DLD1 (cell line): Measurements from ENCODE around the gene FBXL15.

Experiments
- in situ Hi-C: cut with HindIII; loops from 2 replicates; pipeline ENCODE4 v1.10.0; 2017; ENCODE audit warnings: low sequenced_read_pairs

Gene FBXL15

GRCh38 chr10:102420714-102421506, at the start of gene FBXL15:
TSS of gene FBXL15 (plus strand) at chr10:102420836. CDS start at chr10:102421130, 294 bp downstream.
- in situ Hi-C loops, result no loop called here

GRCh38 chr10:102371295-102371694, 49.3 kb upstream of the FBXL15 start:
- in situ Hi-C loops, result loop anchor here (25.0 kb wide), 1 partner anchor 116 kb away; no protein-coding TSS in a partner anchor

GRCh38 chr10:102375250-102375649, 45.4 kb upstream of the FBXL15 start:
- in situ Hi-C loops, result no loop called here

GRCh38 chr10:102375867-102376266, 44.8 kb upstream of the FBXL15 start:
- in situ Hi-C loops, result no loop called here

- in situ Hi-C loops, result no loop called here
Measured at GRCh38 chr10:102376901-102377300, 43.7 kb upstream of the FBXL15 start.

- in situ Hi-C loops, result no loop called here
Measured at GRCh38 chr10:102379383-102379782, 41.3 kb upstream of the FBXL15 start.

- in situ Hi-C loops, result no loop called here
Measured at GRCh38 chr10:102381983-102382382, 38.7 kb upstream of the FBXL15 start.

- in situ Hi-C loops, result no loop called here
Measured at GRCh38 chr10:102382871-102383270, 37.8 kb upstream of the FBXL15 start.

- in situ Hi-C loops, result no loop called here
Measured at GRCh38 chr10:102384053-102384452, 36.6 kb upstream of the FBXL15 start.

- in situ Hi-C loops, result no loop called here
Measured at GRCh38 chr10:102384606-102385429, 35.8 kb upstream of the FBXL15 start.

- in situ Hi-C loops, result no loop called here
Measured at GRCh38 chr10:102389894-102390293, 30.7 kb upstream of the FBXL15 start.

GRCh38 chr10:102392306-102392705, 28.3 kb upstream of the FBXL15 start:
- in situ Hi-C loops, result no loop called here

- in situ Hi-C loops, result no loop called here
Measured at GRCh38 chr10:102393411-102394078, 27.1 kb upstream of the FBXL15 start.

GRCh38 chr10:102394079-102394800, 26.4 kb upstream of the FBXL15 start:
- in situ Hi-C loops, result no loop called here

- in situ Hi-C loops, result no loop called here
Measured at GRCh38 chr10:102394801-102395399, 25.7 kb upstream of the FBXL15 start.

- in situ Hi-C loops, result no loop called here
Measured at GRCh38 chr10:102395400-102396316, 25.0 kb upstream of the FBXL15 start, which contains the start of gene NFKB2. TSS of gene NFKB2 (plus strand) at chr10:102395705. CDS start at chr10:102395960, 255 bp downstream.

GRCh38 chr10:102396317-102396650, 24.4 kb upstream of the FBXL15 start:
- in situ Hi-C loops, result no loop called here

- in situ Hi-C loops, result no loop called here
Measured at GRCh38 chr10:102396730-102397151, 23.9 kb upstream of the FBXL15 start.
